Gastroesophageal sphincter (tissue), 4 donors: Measurements from ENCODE around the gene CYB5B. TPM values are rescaled to one million over a fixed set of nuclear protein-coding genes. Genes with fewer than 3 reads are reported as not detected.
"Not testable (repeated sequence)": the region's sequence is repeated elsewhere in the genome, so short reads cannot be mapped to it uniquely, and the experiment has no call there.

ENCODE experiments used
- ATAC-seq: fragments of 150-250 bp; one replicate; pipeline ENCODE4 v1.9.1; 2016; ENCODE audit warnings: mild to moderate bottlenecking, moderate library complexity
- H3K27ac ChIP-seq, 4 donors: fragments of 200-600 bp; sonication (generic) in 3 of 4; 1 replicate in 3 of 4; 2 replicates in 1 of 4; pipeline ENCODE4 v1.5.1; 2016 to 2019
- H3K27me3 ChIP-seq: fragments of 200-600 bp; sonication (generic); one replicate; pipeline ENCODE4 v1.5.1; 2019
- H3K36me3 ChIP-seq, 2 donors: fragments of 200-600 bp; sonication (generic); one replicate each; pipeline ENCODE4 v1.5.1; 2019; ENCODE audit warnings: control low read depth in 1 of 2
- H3K4me1 ChIP-seq, 3 donors: fragments of 200-600 bp; sonication (generic); 1 replicate in 2 of 3; 2 replicates in 1 of 3; pipeline ENCODE4 v1.5.1; 2016 to 2019; ENCODE audit warnings: control low read depth in 2 of 3
- H3K4me3 ChIP-seq, 2 donors: fragments of 200-600 bp; sonication (generic); one replicate each; pipeline ENCODE4 v1.5.1; 2019; ENCODE audit warnings: mild to moderate bottlenecking in 1 of 2, moderate library complexity in 1 of 2
- H3K9me3 ChIP-seq, 3 donors: fragments of 200-600 bp; sonication (generic); one replicate each; pipeline ENCODE4 v1.5.1; 2017 to 2019; ENCODE audit warnings: control low read depth in 2 of 3
- CTCF ChIP-seq, 4 experiments: fragments of 200-600 bp in 2 of 4; fragments of 450-650 bp in 2 of 4; sonication (generic) in 1 of 4; IDR thresholded peaks; one replicate each; pipeline ENCODE4 v1.5.1; 2017 to 2019; ENCODE audit warnings: antibody characterized with exemption in 4 of 4, mild to moderate bottlenecking in 2 of 4, moderate library complexity in 2 of 4
- EP300 ChIP-seq: sonication (generic); formaldehyde crosslinking; IDR thresholded peaks from one replicate; pipeline ENCODE4 v1.6.1; 2017; ENCODE audit warnings: antibody characterized with exemption, mild to moderate bottlenecking
- POLR2A ChIP-seq, 2 donors: fragments of 450-650 bp; IDR thresholded peaks; one replicate each; pipeline ENCODE4 v1.6.1; 2017; ENCODE audit warnings: antibody characterized with exemption in 2 of 2, mild to moderate bottlenecking in 2 of 2, moderate library complexity in 1 of 2
- POLR2AphosphoS5 ChIP-seq: sonication (generic); formaldehyde crosslinking; IDR thresholded peaks from one replicate; pipeline ENCODE4 v1.6.1; 2017; ENCODE audit warnings: antibody characterized with exemption
- WGBS, 2 donors: methylation state at CpG; one replicate each; pipeline ENCODE4 v1.1.5; 2018; ENCODE audit warnings: low coverage in 1 of 2; 5-methylcytosine and 5-hydroxymethylcytosine counted together
- total RNA-seq, 4 donors: library from RNA; depleted of rRNA; stranded (reverse); fragments of >200 nt; gene quantifications; one replicate each; pipeline ENCODE4 v1.1.0, GENCODE V29; 2016

The CYB5B gene
- total RNA-seq, 4 donors from 2014 or later, result 33.4 to 63.8 (median 37.8) TPM

- H3K27me3 ChIP-seq, result no peaks in the 10 kb centered on the region
- H3K36me3 ChIP-seq, result peaks cover 0 to 66% of the 10 kb centered on the region in 2 donors
- WGBS, 2 donors, result 97 to 100% methylated on average over 2 of the region's 2 CpGs
- H3K9me3 ChIP-seq, result no peaks in the 10 kb centered on the region
- H3K4me1 ChIP-seq, result peaks cover 0 to 16% (median 0%) of the 10 kb centered on the region in 3 donors
- no peak for ATAC-seq
- no peak overlapping the region for H3K4me3 ChIP-seq
- no peak overlapping the region for H3K27ac ChIP-seq
- TF ChIP-seq EP300, result no peak
- no peak for TF ChIP-seq POLR2AphosphoS5
- TF ChIP-seq CTCF (IDR thresholded peaks at IDR 0.05), result no peak
- no peak for TF ChIP-seq POLR2A (IDR thresholded peaks at IDR 0.05)
Observed at GRCh38 chr16:69428652-69429051, 4.2 kb downstream of the CYB5B start.

GRCh38 chr16:69429058-69429640 is 4.7 kb downstream of the CYB5B start:
- H3K4me1 ChIP-seq, result peaks cover 0 to 16% (median 0%) of the 10 kb centered on the region in 3 donors
- peaks cover 0 to 66% of the 10 kb centered on the region in 2 donors for H3K36me3 ChIP-seq

GRCh38 chr16:69431948-69432468 is 7.6 kb downstream of the CYB5B start:
- Histone ChIP-seq H3K4me3 (no peak overlapping the region), H3K9me3 (no peaks in the 10 kb centered on the region), H3K27ac (no peak overlapping the region), H3K36me3 (peaks cover 0 to 63% of the 10 kb centered on the region in 2 donors), H3K27me3 (no peaks in the 10 kb centered on the region), H3K4me1 (peaks cover 0 to 12% (median 0%) of the 10 kb centered on the region in 3 donors)
- TF ChIP-seq EP300, result no peak
- no peak for TF ChIP-seq POLR2A (IDR thresholded peaks at IDR 0.05)
- no peak for TF ChIP-seq CTCF (IDR thresholded peaks at IDR 0.05)
- TF ChIP-seq POLR2AphosphoS5, result no peak
- 90 to 100% methylated on average over 2 of the region's 2 CpGs for WGBS, 2 donors
- ATAC-seq, result no peak

More at GRCh38 chr16:69429058-69429640, 4.7 kb downstream of the CYB5B start:
- H3K27me3 ChIP-seq, H3K27ac ChIP-seq, H3K9me3 ChIP-seq, H3K4me3 ChIP-seq, ATAC-seq: not testable (repeated sequence)
- 97 to 98% methylated on average over 5 of the region's 7 CpGs for WGBS, 2 donors

- Histone ChIP-seq H3K27me3 (no peaks in the 10 kb centered on the region), H3K4me1 (peaks cover 0 to 20% (median 0%) of the 10 kb centered on the region in 3 donors), H3K36me3 (peaks cover 0 to 42% of the 10 kb centered on the region in 2 donors), H3K27ac (no peak overlapping the region), H3K4me3 (no peak overlapping the region), H3K9me3 (no peaks in the 10 kb centered on the region)
- WGBS, 2 donors, result 74% methylated on average over 1 of the region's 1 CpG; no CpG with 5 or more reads in 1 of the 2 donors
- ATAC-seq, result no peak
- TF ChIP-seq POLR2AphosphoS5, result no peak
- no peak for TF ChIP-seq EP300
- TF ChIP-seq POLR2A (IDR thresholded peaks at IDR 0.05), result no peak
- TF ChIP-seq CTCF (IDR thresholded peaks at IDR 0.05), result no peak
Observed at GRCh38 chr16:69434066-69434465, 9.6 kb downstream of the CYB5B start.

- Histone ChIP-seq H3K27ac (peak overlapping the region in 2 of 4 donors; percentile 6 to 7), H3K4me3 (no peak overlapping the region), H3K4me1 (peaks cover 0 to 21% (median 0%) of the 10 kb centered on the region in 3 donors), H3K36me3 (peaks cover 0 to 23% of the 10 kb centered on the region in 2 donors), H3K9me3 (no peaks in the 10 kb centered on the region), H3K27me3 (no peaks in the 10 kb centered on the region)
- WGBS, 2 donors, result 69 to 81% methylated on average over 7 of the region's 7 CpGs
- no peak for ATAC-seq
- TF ChIP-seq POLR2AphosphoS5 (no peak), EP300 (no peak), CTCF (IDR thresholded peaks at IDR 0.05) (no peak), POLR2A (IDR thresholded peaks at IDR 0.05) (no peak)
Observed at GRCh38 chr16:69435977-69436820, 11.8 kb downstream of the CYB5B start.
